Natural killer cell treated with Interleukin-12 subunit alpha and Interleukin-12 subunit beta and Interleukin-15 and Interleukin-18, amount 100 ng/mL, for 72 hours (primary cell): Measurements from ENCODE around the gene RBM26. TPM values are rescaled to one million over a fixed set of nuclear protein-coding genes. Genes with fewer than 3 reads are reported as not detected.

ENCODE experiments used
- ATAC-seq, 2 donors: fragments of 150-1000 bp; cut with Tn5 transposase in 1 of 2; sonication (Bioruptor Pico), chemical (Tn5 transposase) in 1 of 2; 2 replicates each; pipeline ENCODE4 v1.10.0; 2021
- DNase-seq: peaks from one replicate; pipeline ENCODE4 v3.0.0; 2022; ENCODE audit warnings: low spot score
- H3K27ac Mint-ChIP-seq, 2 donors: 1 replicate in 1 of 2; 2 replicates in 1 of 2; pipeline ENCODE4 v1.8.0; 2022; ENCODE audit warnings: mixed read lengths in 2 of 2, mild to moderate bottlenecking in 1 of 2, moderate library complexity in 1 of 2
- H3K27me3 Mint-ChIP-seq, 2 donors: 1 replicate in 1 of 2; 2 replicates in 1 of 2; pipeline ENCODE4 v1.8.0; 2022; ENCODE audit warnings: mixed read lengths in 2 of 2
- H3K36me3 Mint-ChIP-seq: one replicate; pipeline ENCODE4 v1.8.0; 2022; ENCODE audit warnings: mixed read lengths
- H3K4me1 Mint-ChIP-seq, 2 donors: 1 replicate in 1 of 2; 2 replicates in 1 of 2; pipeline ENCODE4 v1.8.0; 2022; ENCODE audit warnings: low read depth in 2 of 2, mixed read lengths in 2 of 2, mild to moderate bottlenecking in 1 of 2
- H3K4me3 Mint-ChIP-seq: one replicate; pipeline ENCODE4 v1.8.0; 2022; ENCODE audit warnings: mixed read lengths
- H3K9me3 Mint-ChIP-seq: 2 replicates; pipeline ENCODE4 v1.8.0; 2022; ENCODE audit warnings: mixed read lengths
- total RNA-seq, 2 donors: library from RNA; stranded (reverse); gene quantifications; one replicate each; pipeline ENCODE4 v1.2.3, GENCODE V29; 2022

Gene RBM26
- total RNA-seq, 2 donors from 2014 or later = 50.1 to 79.4 TPM

GRCh38 chr13:79407349-79407979 lies 1.4 kb upstream of the RBM26 start:
- Mint-ChIP-seq H3K9me3 (no peaks in the 10 kb centered on the region), H3K4me3 (peak overlapping the region; percentile 80), H3K4me1 (peaks cover 18 to 27% of the 10 kb centered on the region in 2 donors), H3K27me3 (no peaks in the 10 kb centered on the region), H3K36me3 (peaks cover 3% of the 10 kb centered on the region), H3K27ac (peak overlapping the region; percentile 1 to 91)
- DNase-seq (no peak), ATAC-seq (no peak)

- H3K4me1 Mint-ChIP-seq = peaks cover 23 to 31% of the 10 kb centered on the region in 2 donors
- ATAC-seq (peak; percentile 41 to 51), DNase-seq (no peak)
- H3K36me3 Mint-ChIP-seq = peaks cover 6% of the 10 kb centered on the region
- no peaks in the 10 kb centered on the region for H3K27me3 Mint-ChIP-seq
- H3K27ac Mint-ChIP-seq = peak overlapping the region in 1 of 2 donors; percentile 91
- no peaks in the 10 kb centered on the region for H3K9me3 Mint-ChIP-seq
- H3K4me3 Mint-ChIP-seq = peak overlapping the region; percentile 80
Measured at GRCh38 chr13:79406597-79406908, 498 bp upstream of the RBM26 start.

- H3K4me1 Mint-ChIP-seq = peaks cover 26 to 36% of the 10 kb centered on the region in 2 donors
- ATAC-seq (peak in 1 of 2 donors; percentile 82), DNase-seq (no peak)
- H3K27me3 Mint-ChIP-seq = no peaks in the 10 kb centered on the region
- peaks cover 6% of the 10 kb centered on the region for H3K36me3 Mint-ChIP-seq
- H3K9me3 Mint-ChIP-seq = no peaks in the 10 kb centered on the region
- no peak overlapping the region for H3K4me3 Mint-ChIP-seq
- peak overlapping the region in 1 of 2 donors; percentile 91 for H3K27ac Mint-ChIP-seq
Measured at GRCh38 chr13:79405501-79405830, 589 bp downstream of the RBM26 start.

GRCh38 chr13:79404985-79405384 lies 1.1 kb downstream of the RBM26 start:
- Mint-ChIP-seq H3K36me3 (peaks cover 6% of the 10 kb centered on the region), H3K27ac (no peak overlapping the region), H3K9me3 (no peaks in the 10 kb centered on the region), H3K4me3 (no peak overlapping the region), H3K4me1 (peaks cover 26 to 40% of the 10 kb centered on the region in 2 donors), H3K27me3 (no peaks in the 10 kb centered on the region)
- no peak for ATAC-seq
- DNase-seq = no peak

- Mint-ChIP-seq H3K4me1 (peaks cover 26 to 47% of the 10 kb centered on the region in 2 donors), H3K36me3 (peaks cover 6% of the 10 kb centered on the region)
- no peak for ATAC-seq
Measured at GRCh38 chr13:79404361-79404760, 1.7 kb downstream of the RBM26 start.

GRCh38 chr13:79403113-79403512 lies 2.9 kb downstream of the RBM26 start:
- no peak for ATAC-seq
- peaks cover 34 to 51% of the 10 kb centered on the region in 2 donors for H3K4me1 Mint-ChIP-seq
- H3K4me3 Mint-ChIP-seq = no peak overlapping the region
- H3K27me3 Mint-ChIP-seq = no peaks in the 10 kb centered on the region
- peak overlapping the region; percentile 54 to 56 for H3K27ac Mint-ChIP-seq
- no peaks in the 10 kb centered on the region for H3K9me3 Mint-ChIP-seq
- DNase-seq = no peak
- H3K36me3 Mint-ChIP-seq = peaks cover 12% of the 10 kb centered on the region

More at GRCh38 chr13:79404361-79404760, 1.7 kb downstream of the RBM26 start:
- Mint-ChIP-seq H3K4me3 (no peak overlapping the region), H3K27ac (no peak overlapping the region), H3K27me3 (no peaks in the 10 kb centered on the region), H3K9me3 (no peaks in the 10 kb centered on the region)
- DNase-seq = no peak

GRCh38 chr13:79402679-79403078 lies 3.4 kb downstream of the RBM26 start:
- H3K9me3 Mint-ChIP-seq = no peaks in the 10 kb centered on the region
- peaks cover 33 to 50% of the 10 kb centered on the region in 2 donors for H3K4me1 Mint-ChIP-seq
- H3K36me3 Mint-ChIP-seq = peaks cover 12% of the 10 kb centered on the region
- H3K27me3 Mint-ChIP-seq = no peaks in the 10 kb centered on the region
- ATAC-seq (no peak), DNase-seq (no peak)
- H3K27ac Mint-ChIP-seq = peak overlapping the region; percentile 54 to 56
- H3K4me3 Mint-ChIP-seq = no peak overlapping the region

- Mint-ChIP-seq H3K9me3 (no peaks in the 10 kb centered on the region), H3K27me3 (no peaks in the 10 kb centered on the region), H3K27ac (peak overlapping the region; percentile 54 to 56), H3K4me3 (peak overlapping the region; percentile 26), H3K4me1 (peaks cover 30 to 45% of the 10 kb centered on the region in 2 donors), H3K36me3 (peaks cover 12% of the 10 kb centered on the region)
- ATAC-seq (no peak), DNase-seq (no peak)
Measured at GRCh38 chr13:79402074-79402635, 3.9 kb downstream of the RBM26 start.

- Mint-ChIP-seq H3K4me3 (peak overlapping the region; percentile 26), H3K36me3 (peaks cover 12% of the 10 kb centered on the region), H3K27ac (peak overlapping the region; percentile 23 to 54), H3K9me3 (no peaks in the 10 kb centered on the region), H3K4me1 (peaks cover 27 to 40% of the 10 kb centered on the region in 2 donors), H3K27me3 (no peaks in the 10 kb centered on the region)
- ATAC-seq (no peak), DNase-seq (no peak)
Measured at GRCh38 chr13:79401259-79402070, 4.6 kb downstream of the RBM26 start.

GRCh38 chr13:79398915-79399314 lies 7.1 kb downstream of the RBM26 start:
- Mint-ChIP-seq H3K4me3 (no peak overlapping the region), H3K27me3 (no peaks in the 10 kb centered on the region), H3K27ac (peak overlapping the region; percentile 27 to 63), H3K4me1 (peaks cover 41 to 58% of the 10 kb centered on the region in 2 donors), H3K36me3 (peaks cover 26% of the 10 kb centered on the region), H3K9me3 (peaks cover 6% of the 10 kb centered on the region)
- DNase-seq (no peak), ATAC-seq (no peak)

GRCh38 chr13:79398127-79398526 lies 7.9 kb downstream of the RBM26 start:
- DNase-seq (no peak), ATAC-seq (no peak)
- Mint-ChIP-seq H3K4me3 (no peak overlapping the region), H3K27ac (peak overlapping the region in 1 of 2 donors; percentile 63), H3K27me3 (no peaks in the 10 kb centered on the region), H3K4me1 (peaks cover 48 to 66% of the 10 kb centered on the region in 2 donors), H3K9me3 (peaks cover 6% of the 10 kb centered on the region), H3K36me3 (peaks cover 26% of the 10 kb centered on the region)

- ATAC-seq (no peak), DNase-seq (no peak)
- H3K9me3 Mint-ChIP-seq = peaks cover 6% of the 10 kb centered on the region
- H3K27ac Mint-ChIP-seq = no peak overlapping the region
- H3K36me3 Mint-ChIP-seq = peaks cover 20% of the 10 kb centered on the region
- no peaks in the 10 kb centered on the region for H3K27me3 Mint-ChIP-seq
- no peak overlapping the region for H3K4me3 Mint-ChIP-seq
- H3K4me1 Mint-ChIP-seq = peaks cover 43 to 70% of the 10 kb centered on the region in 2 donors
Measured at GRCh38 chr13:79395881-79396280, 10.2 kb downstream of the RBM26 start.

- DNase-seq (no peak), ATAC-seq (peak; percentile 10 to 54)
- Mint-ChIP-seq H3K27me3 (no peaks in the 10 kb centered on the region), H3K9me3 (peaks cover 6% of the 10 kb centered on the region), H3K36me3 (peaks cover 15% of the 10 kb centered on the region), H3K4me1 (peaks cover 44 to 59% of the 10 kb centered on the region in 2 donors), H3K4me3 (peak overlapping the region; percentile 77), H3K27ac (peak overlapping the region; percentile 63 to 75)
Measured at GRCh38 chr13:79393564-79394249, 12.3 kb downstream of the RBM26 start.
